GM10847 (cell line): ENCODE measurements around the gene SLC27A1.
A peak's percentile ranks its signal among the peaks of the same experiment; 100 is the strongest.

Experiments used
- POLR2A ChIP-seq: IDR thresholded peaks from 2 replicates; pipeline ENCODE4 v1.6.1; 2011; ENCODE audit not compliant: insufficient read length; ENCODE audit errors: extremely low read depth

The SLC27A1 gene

GRCh38 chr19:17512574-17512939 is 42.2 kb downstream of the SLC27A1 start:
- TF ChIP-seq POLR2A: no peak

GRCh38 chr19:17515408-17516149 is 45.3 kb downstream of the SLC27A1 start:
- TF ChIP-seq POLR2A: no peak

- no peak for TF ChIP-seq POLR2A
These were observed 47.6 kb downstream of the SLC27A1 start for GRCh38 chr19:17517898-17518297.

GRCh38 chr19:17519967-17520366 is 49.6 kb downstream of the SLC27A1 start:
- no peak for TF ChIP-seq POLR2A

GRCh38 chr19:17520865-17521264 is 50.5 kb downstream of the SLC27A1 start:
- TF ChIP-seq POLR2A: no peak

- peak; percentile 41 for TF ChIP-seq POLR2A
These were observed 52.9 kb downstream of the SLC27A1 start for GRCh38 chr19:17522988-17523872.

- no peak for TF ChIP-seq POLR2A
These were observed 54.3 kb downstream of the SLC27A1 start for GRCh38 chr19:17524651-17525050.

- no peak for TF ChIP-seq POLR2A
These were observed 54.8 kb downstream of the SLC27A1 start for GRCh38 chr19:17525141-17525540.

- TF ChIP-seq POLR2A: no peak
These were observed 56.6 kb downstream of the SLC27A1 start for GRCh38 chr19:17526922-17527321.

- TF ChIP-seq POLR2A: no peak
These were observed 57.0 kb downstream of the SLC27A1 start for GRCh38 chr19:17527326-17527725.

- TF ChIP-seq POLR2A: no peak
These were observed 58.3 kb downstream of the SLC27A1 start for GRCh38 chr19:17528610-17529009.

GRCh38 chr19:17529239-17530158 is 59.2 kb downstream of the SLC27A1 start:
- TF ChIP-seq POLR2A: no peak

- TF ChIP-seq POLR2A: no peak
These were observed 60.3 kb downstream of the SLC27A1 start for GRCh38 chr19:17530586-17530985.

- TF ChIP-seq POLR2A: no peak
These were observed 61.8 kb downstream of the SLC27A1 start for GRCh38 chr19:17532116-17532515.

GRCh38 chr19:17532557-17532956 is 62.2 kb downstream of the SLC27A1 start:
- TF ChIP-seq POLR2A: no peak

- no peak for TF ChIP-seq POLR2A
These were observed 64.4 kb downstream of the SLC27A1 start for GRCh38 chr19:17534767-17535166.

GRCh38 chr19:17536955-17537354 is 66.6 kb downstream of the SLC27A1 start:
- no peak for TF ChIP-seq POLR2A
